ENCODE measurements around the gene RFX3. TPM values are rescaled to one million over a fixed set of nuclear protein-coding genes. Genes with fewer than 3 reads are reported as not detected.

Gene RFX3
- total RNA-seq (10 to 100 TPM; 29.7 to 30.7 TPM), polyA plus RNA-seq (ENCODE audit: insufficient read depth, low read depth, low replicate concordance) (45.3 TPM)
- long read RNA-seq, donor 1, result 0 reads
- long read RNA-seq, donor 2, result 0 reads

- H3K9me3 ChIP-seq, result no peaks in the 10 kb centered on the region
- H3K36me3 ChIP-seq (ENCODE audit: low read depth, missing control alignments), result no peaks in the 10 kb centered on the region
- H3K27me3 ChIP-seq, result no peaks in the 10 kb centered on the region
- peaks cover 14% of the 10 kb centered on the region for H3K4me1 ChIP-seq
- peak; percentile 92 for DNase-seq
- 0 to 3% methylated on average over 7 to 23 of the region's 24 CpGs for WGBS, 2 donors
- peak within 1 kb of the TSS; percentile 99 for H3K27ac ChIP-seq
- TF ChIP-seq POLR2A (IDR thresholded peaks at IDR 0.05) (no peak), CTCF (IDR thresholded peaks at IDR 0.05) (no peak)
- H3K4me3 ChIP-seq, result peak within 1 kb of the TSS; percentile 66 to 98
- intact Hi-C loops (cut with DNase I; ENCODE audit: low total_unique reads), result no loop called here
These were observed at the start of gene RFX3 for GRCh38 chr9:3525836-3526164. TSS of gene RFX3 (minus strand) at chr9:3526001. CDS start at chr9:3395588, 130,413 bp downstream.

- Histone ChIP-seq H3K27me3 (no peaks in the 10 kb centered on the region), H3K4me1 (no peaks in the 10 kb centered on the region), H3K4me3 (no peak overlapping the region), H3K27ac (no peak overlapping the region), H3K36me3 (ENCODE audit: low read depth, missing control alignments) (no peaks in the 10 kb centered on the region), H3K9me3 (no peaks in the 10 kb centered on the region)
- 92% methylated on average over 1 of the region's 1 CpG for WGBS, 2 donors
- TF ChIP-seq CTCF (IDR thresholded peaks at IDR 0.05) (no peak), POLR2A (IDR thresholded peaks at IDR 0.05) (no peak)
- no peak for DNase-seq
- intact Hi-C loops (cut with DNase I; ENCODE audit: low total_unique reads), result no loop called here
These were observed 45.7 kb upstream of the RFX3 start for GRCh38 chr9:3571500-3571899.

GRCh38 chr9:3569529-3569928, 43.7 kb upstream of the RFX3 start:
- TF ChIP-seq POLR2A (IDR thresholded peaks at IDR 0.05), result no peak
- no peak for TF ChIP-seq CTCF (IDR thresholded peaks at IDR 0.05)
- Histone ChIP-seq H3K27ac (no peak overlapping the region), H3K4me1 (no peaks in the 10 kb centered on the region), H3K36me3 (ENCODE audit: low read depth, missing control alignments) (no peaks in the 10 kb centered on the region), H3K27me3 (no peaks in the 10 kb centered on the region), H3K4me3 (no peak overlapping the region), H3K9me3 (no peaks in the 10 kb centered on the region)
- DNase-seq, result no peak
- intact Hi-C loops (cut with DNase I; ENCODE audit: low total_unique reads), result no loop called here
- WGBS, 2 donors, result 100% methylated on average over 1 of the region's 1 CpG

GRCh38 chr9:3567988-3568387, 42.2 kb upstream of the RFX3 start:
- Histone ChIP-seq H3K27me3 (no peaks in the 10 kb centered on the region), H3K4me3 (no peak overlapping the region), H3K4me1 (no peaks in the 10 kb centered on the region), H3K27ac (no peak overlapping the region), H3K36me3 (ENCODE audit: low read depth, missing control alignments) (no peaks in the 10 kb centered on the region), H3K9me3 (no peaks in the 10 kb centered on the region)
- DNase-seq, result no peak
- no peak for TF ChIP-seq CTCF (IDR thresholded peaks at IDR 0.05)
- TF ChIP-seq POLR2A (IDR thresholded peaks at IDR 0.05), result no peak
- intact Hi-C loops (cut with DNase I; ENCODE audit: low total_unique reads), result no loop called here
- 88 to 91% methylated on average over 6 of the region's 6 CpGs for WGBS, 2 donors

GRCh38 chr9:3553076-3553765, 27.4 kb upstream of the RFX3 start:
- no peak overlapping the region for H3K4me3 ChIP-seq
- WGBS, 2 donors, result 84 to 91% methylated on average over 3 of the region's 3 CpGs
- no peaks in the 10 kb centered on the region for H3K9me3 ChIP-seq
- intact Hi-C loops (cut with DNase I; ENCODE audit: low total_unique reads), result no loop called here
- no peaks in the 10 kb centered on the region for H3K27me3 ChIP-seq
- H3K4me1 ChIP-seq, result no peaks in the 10 kb centered on the region
- TF ChIP-seq CTCF (IDR thresholded peaks at IDR 0.05), result no peak
- TF ChIP-seq POLR2A (IDR thresholded peaks at IDR 0.05), result no peak
- no peak overlapping the region for H3K27ac ChIP-seq
- no peaks in the 10 kb centered on the region for H3K36me3 ChIP-seq (ENCODE audit: low read depth, missing control alignments)
- no peak for DNase-seq
